ENCODE data around the gene WDR86. TPM values are rescaled to one million over a fixed set of nuclear protein-coding genes. Genes with fewer than 3 reads are reported as not detected.

Gene WDR86
- total RNA-seq, 4 donors from 2014 or later: 1.4 to 2.4 (median 2.0) TPM; not detected in 1

DNA sequence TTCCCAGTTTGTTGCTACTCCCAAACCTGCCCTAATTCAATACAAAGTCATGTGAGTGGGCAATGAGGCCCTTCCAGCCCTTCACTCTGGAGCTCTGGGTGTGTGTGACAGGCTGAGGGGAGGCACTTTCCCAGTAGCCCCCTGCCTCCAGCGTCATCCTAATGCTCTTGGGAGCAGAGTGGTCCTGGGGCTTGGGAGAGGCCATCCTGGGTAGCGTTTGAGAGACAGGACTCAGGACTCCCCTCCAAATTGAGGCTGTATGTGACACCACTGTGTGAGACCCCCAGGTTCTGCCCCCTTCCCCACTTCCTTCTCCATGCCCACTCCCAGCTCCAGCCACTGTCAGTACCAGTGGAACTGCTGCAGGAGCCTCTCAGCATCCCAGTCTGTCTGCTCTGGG lies 36.6 kb upstream of the WDR86 start:
- DNase-seq (ENCODE audit: low spot score in 2 of 2): no peak
- intact Hi-C loops (cut with DNase I; ENCODE audit: low total_unique reads): no loop called here
- TF ChIP-seq POLR2A (IDR thresholded peaks at IDR 0.05): no peak
- TF ChIP-seq, protein P1, sequence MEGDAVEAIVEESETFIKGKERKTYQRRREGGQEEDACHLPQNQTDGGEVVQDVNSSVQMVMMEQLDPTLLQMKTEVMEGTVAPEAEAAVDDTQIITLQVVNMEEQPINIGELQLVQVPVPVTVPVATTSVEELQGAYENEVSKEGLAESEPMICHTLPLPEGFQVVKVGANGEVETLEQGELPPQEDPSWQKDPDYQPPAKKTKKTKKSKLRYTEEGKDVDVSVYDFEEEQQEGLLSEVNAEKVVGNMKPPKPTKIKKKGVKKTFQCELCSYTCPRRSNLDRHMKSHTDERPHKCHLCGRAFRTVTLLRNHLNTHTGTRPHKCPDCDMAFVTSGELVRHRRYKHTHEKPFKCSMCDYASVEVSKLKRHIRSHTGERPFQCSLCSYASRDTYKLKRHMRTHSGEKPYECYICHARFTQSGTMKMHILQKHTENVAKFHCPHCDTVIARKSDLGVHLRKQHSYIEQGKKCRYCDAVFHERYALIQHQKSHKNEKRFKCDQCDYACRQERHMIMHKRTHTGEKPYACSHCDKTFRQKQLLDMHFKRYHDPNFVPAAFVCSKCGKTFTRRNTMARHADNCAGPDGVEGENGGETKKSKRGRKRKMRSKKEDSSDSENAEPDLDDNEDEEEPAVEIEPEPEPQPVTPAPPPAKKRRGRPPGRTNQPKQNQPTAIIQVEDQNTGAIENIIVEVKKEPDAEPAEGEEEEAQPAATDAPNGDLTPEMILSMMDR (IDR thresholded peaks at IDR 0.05): no peak
- no peak overlapping the region for H3K4me3 ChIP-seq (ENCODE audit: low read depth, poor library complexity, severe bottlenecking)
- 83 to 96% methylated on average over 2 of the region's 2 CpGs for WGBS, 2 donors

DNA sequence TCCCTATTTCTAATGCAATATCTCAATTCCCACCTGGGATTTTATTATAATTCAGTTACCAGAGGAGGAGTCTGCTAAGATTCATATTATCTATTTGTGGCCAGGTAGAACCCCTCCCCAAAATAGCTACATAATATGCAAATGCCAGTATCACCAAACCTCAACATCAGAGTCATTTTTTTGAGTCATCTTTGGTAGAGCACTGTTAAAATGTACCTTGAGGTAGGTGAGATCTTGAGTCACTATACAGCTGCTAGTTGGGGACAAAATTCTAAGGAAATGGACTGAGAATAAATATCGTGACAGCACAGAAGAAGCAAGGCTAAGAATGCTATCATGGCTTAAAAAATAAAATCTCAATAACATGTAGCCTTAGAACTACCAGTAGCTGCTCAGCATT lies 34.8 kb upstream of the WDR86 start:
- H3K4me3 ChIP-seq (ENCODE audit: low read depth, poor library complexity, severe bottlenecking): no peak overlapping the region
- no peak for DNase-seq (ENCODE audit: low spot score in 2 of 2)
- TF ChIP-seq, protein P1 (IDR thresholded peaks at IDR 0.05): no peak
- TF ChIP-seq POLR2A (IDR thresholded peaks at IDR 0.05): no peak
- WGBS, 2 donors: 90 to 97% methylated on average over 1 of the region's 1 CpG
- intact Hi-C loops (cut with DNase I; ENCODE audit: low total_unique reads): no loop called here

DNA sequence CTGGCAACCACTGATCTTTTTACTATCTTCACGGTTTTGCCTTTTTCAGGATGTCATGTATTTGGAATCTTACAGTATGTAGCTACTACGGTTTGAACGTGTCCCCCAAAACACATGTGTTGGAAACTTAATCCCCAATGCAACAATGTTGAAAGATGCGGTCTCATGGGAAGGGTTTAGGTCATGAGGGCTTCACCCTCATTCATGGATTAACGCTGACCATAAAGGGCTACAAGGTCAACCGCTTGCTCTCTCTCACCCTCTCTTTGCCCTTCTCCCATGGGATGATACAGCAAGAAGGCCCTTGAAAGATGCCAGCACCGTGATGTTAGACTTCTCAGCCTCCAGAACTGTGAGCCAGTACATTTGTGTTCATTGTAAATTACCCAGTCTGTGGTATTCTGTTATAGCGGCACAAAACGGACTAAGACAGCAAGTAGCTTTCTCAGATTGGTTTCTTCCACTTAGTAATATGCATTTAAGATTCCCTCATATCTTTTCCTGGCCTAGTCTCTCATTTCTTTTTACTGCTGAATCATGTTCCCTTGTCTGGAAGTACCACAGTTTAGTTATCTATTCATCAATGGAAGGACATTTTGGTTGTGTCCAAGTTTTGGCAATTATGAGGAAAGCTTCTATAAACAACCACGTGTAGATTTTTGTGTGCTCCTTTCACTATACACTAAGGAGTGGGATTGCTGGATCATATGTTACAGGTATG lies 33.1 kb upstream of the WDR86 start:
- WGBS, 2 donors: 82 to 84% methylated on average over 10 of the region's 10 CpGs
- no peak for TF ChIP-seq POLR2A (IDR thresholded peaks at IDR 0.05)
- TF ChIP-seq, protein P1 (IDR thresholded peaks at IDR 0.05): no peak
- DNase-seq (ENCODE audit: low spot score in 2 of 2): no peak
- no peak overlapping the region for H3K4me3 ChIP-seq (ENCODE audit: low read depth, poor library complexity, severe bottlenecking)
- intact Hi-C loops (cut with DNase I; ENCODE audit: low total_unique reads): no loop called here

DNA sequence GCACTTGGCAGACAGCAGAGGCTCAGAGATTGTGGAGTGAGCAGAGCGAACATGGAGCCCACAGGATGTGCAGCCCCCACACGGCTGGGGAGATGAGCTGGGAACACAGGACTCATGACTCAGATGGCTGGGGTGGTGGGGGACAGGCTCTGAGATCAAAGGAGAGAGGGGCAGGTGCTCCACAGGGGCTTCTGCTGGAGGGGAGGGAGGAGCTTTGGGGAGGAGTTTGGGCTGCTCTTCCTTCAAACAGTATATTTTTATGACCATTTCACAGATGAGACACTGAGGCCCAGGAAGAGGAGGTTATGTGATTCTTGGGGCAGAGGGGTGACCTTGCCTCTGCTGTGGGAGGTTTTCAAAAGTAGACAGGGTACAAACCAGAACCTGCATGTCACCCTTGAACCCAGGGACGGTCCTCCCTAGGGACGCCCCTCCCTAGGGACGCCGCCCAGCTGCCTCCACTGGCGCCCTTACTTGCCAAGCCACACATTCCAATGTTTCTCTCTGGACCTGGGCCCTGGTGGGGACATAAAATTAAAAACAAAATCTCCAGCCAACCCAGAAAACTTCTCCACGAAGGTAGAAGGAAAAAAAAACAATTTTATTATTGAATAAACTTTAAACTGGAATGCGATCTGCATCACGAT lies 31.1 kb upstream of the WDR86 start:
- DNase-seq (ENCODE audit: low spot score in 2 of 2): no peak
- H3K4me3 ChIP-seq (ENCODE audit: low read depth, poor library complexity, severe bottlenecking): no peak overlapping the region
- 32 to 36% methylated on average over 10 of the region's 10 CpGs for WGBS, 2 donors
- TF ChIP-seq, protein P1 (IDR thresholded peaks at IDR 0.05): no peak
- no peak for TF ChIP-seq POLR2A (IDR thresholded peaks at IDR 0.05)
- intact Hi-C loops (cut with DNase I; ENCODE audit: low total_unique reads): no loop called here

DNA sequence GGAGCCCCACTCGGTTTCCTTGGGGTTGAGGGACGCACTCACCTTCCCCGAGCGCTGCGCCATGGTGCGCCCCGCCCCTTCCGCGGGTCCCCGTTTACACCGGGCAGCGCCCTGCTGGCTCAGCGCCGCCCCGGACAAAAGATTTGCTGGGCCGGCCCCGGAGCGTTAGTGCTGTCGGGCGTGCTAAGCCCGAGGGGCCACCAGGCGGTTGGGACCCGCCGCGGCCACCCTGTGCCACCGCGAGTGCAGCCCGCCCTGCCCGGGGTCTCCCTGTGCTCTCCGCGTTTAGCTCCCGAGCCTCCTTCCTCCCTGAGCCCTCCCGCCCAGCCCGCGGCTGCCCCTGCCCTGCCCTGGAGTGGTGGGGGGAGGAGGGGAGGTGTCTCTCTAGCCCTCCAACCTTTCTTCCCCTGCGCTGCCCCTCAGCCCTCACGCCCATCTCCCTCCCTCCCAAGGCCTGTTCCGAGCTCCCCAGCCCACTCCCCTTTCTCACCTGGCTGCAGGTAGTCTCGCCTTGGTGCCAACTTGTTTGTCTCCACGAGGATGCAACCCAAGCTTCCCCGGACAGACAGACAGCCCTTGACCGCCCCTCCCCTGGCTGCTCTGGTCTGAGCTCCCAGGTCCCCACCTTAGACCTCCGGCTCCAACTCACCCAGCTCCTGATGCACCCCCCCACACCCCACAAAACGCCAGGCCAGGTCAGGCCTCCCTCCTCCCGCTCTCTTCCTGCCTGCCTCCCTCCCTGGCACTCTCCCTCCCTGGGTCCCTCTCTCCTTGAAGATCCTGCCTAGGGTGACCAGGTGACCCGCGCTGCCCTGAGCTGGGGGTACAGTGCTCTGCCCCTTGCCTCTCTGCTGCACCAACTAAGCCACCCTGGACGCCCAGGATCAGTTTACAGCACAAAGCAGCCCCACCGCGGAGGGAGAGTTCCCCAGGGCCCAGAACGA lies 30.3 kb upstream of the WDR86 start, which contains the start of gene CRYGN:
Gene CRYGN, minus strand, starts transcription at position 287 of the 944 bp plus-strand sequence. Its CDS starts 224 bp downstream, at position 63.
- intact Hi-C loops (cut with DNase I; ENCODE audit: low total_unique reads): no loop called here
- no peak within 1 kb of the TSS for H3K4me3 ChIP-seq (ENCODE audit: low read depth, poor library complexity, severe bottlenecking)
- WGBS, 2 donors: 14 to 21% methylated on average over 23 to 48 of the region's 51 CpGs
- TF ChIP-seq, protein P1 (IDR thresholded peaks at IDR 0.05): no peak
- TF ChIP-seq POLR2A (IDR thresholded peaks at IDR 0.05): no peak
- DNase-seq (ENCODE audit: low spot score in 2 of 2): no peak
